ENCODE data around the gene GRM7. TPM values are rescaled to one million over a fixed set of nuclear protein-coding genes. Genes with fewer than 3 reads are reported as not detected.

Gene GRM7
- total RNA-seq, 1 donor from 2014 or later = 0.80 TPM

- no peak overlapping the region for H3K4me2 ChIP-seq
- H2AFZ ChIP-seq (replicated peaks) = no peak overlapping the region
- H3K4me1 ChIP-seq = no peaks in the 10 kb centered on the region
- Mint-ChIP-seq H3K9me3 (no peaks in the 10 kb centered on the region), H3K4me1 (no peaks in the 10 kb centered on the region), H3K36me3 (no peaks in the 10 kb centered on the region), H3K4me3 (no peak overlapping the region), H3K27me3 (ENCODE audit: insufficient read depth, low read depth) (no peaks in the 10 kb centered on the region), H3K27ac (no peak overlapping the region)
- no peak for TF ChIP-seq EZH2phosphoT487 (IDR thresholded peaks at IDR 0.05)
- H3K36me3 ChIP-seq = no peaks in the 10 kb centered on the region
- H3K4me3 ChIP-seq = no peak overlapping the region
- H3K9me3 ChIP-seq (ENCODE audit: low read depth) = no peaks in the 10 kb centered on the region
- H3K79me2 ChIP-seq (ENCODE audit: low read depth) = no peaks in the 10 kb centered on the region
- no peak for DNase-seq (ENCODE audit: low spot score)
- no peak overlapping the region for H3K27ac ChIP-seq
- H3F3A ChIP-seq (ENCODE audit: low read depth) = no peaks in the 10 kb centered on the region
- no peak overlapping the region for H3K9ac ChIP-seq
- H3K27me3 ChIP-seq = no peaks in the 10 kb centered on the region
- no peaks in the 10 kb centered on the region for H4K20me1 ChIP-seq (ENCODE audit: low read depth)
Observed at GRCh38 chr3:7687428-7688147, 826.7 kb downstream of the GRM7 start.

GRCh38 chr3:7692866-7693265 is 832.0 kb downstream of the GRM7 start:
- no peaks in the 10 kb centered on the region for H4K20me1 ChIP-seq (ENCODE audit: low read depth)
- TF ChIP-seq EZH2 (IDR thresholded peaks at IDR 0.05) (no peak), EZH2phosphoT487 (IDR thresholded peaks at IDR 0.05) (no peak), CTCF (IDR thresholded peaks at IDR 0.05) (no peak)
- H3K4me1 ChIP-seq = no peaks in the 10 kb centered on the region
- H3K36me3 ChIP-seq = no peaks in the 10 kb centered on the region
- no peaks in the 10 kb centered on the region for H3K36me3 Mint-ChIP-seq
- peaks cover 10% of the 10 kb centered on the region for H3K4me1 Mint-ChIP-seq
- no peak overlapping the region for H3K27ac Mint-ChIP-seq
- no peak overlapping the region for H3K4me3 ChIP-seq
- H3K9ac ChIP-seq = no peak overlapping the region
- no peaks in the 10 kb centered on the region for H3K27me3 ChIP-seq
- H3K9me3 ChIP-seq (ENCODE audit: low read depth) = no peaks in the 10 kb centered on the region
- no peak overlapping the region for H3K27ac ChIP-seq
- no peaks in the 10 kb centered on the region for H3K9me3 Mint-ChIP-seq
- no peak overlapping the region for H3K4me3 Mint-ChIP-seq
- no peak overlapping the region for H2AFZ ChIP-seq (replicated peaks)
- H3F3A ChIP-seq (ENCODE audit: low read depth) = no peaks in the 10 kb centered on the region
- H3K4me2 ChIP-seq = no peak overlapping the region
- H3K79me2 ChIP-seq (ENCODE audit: low read depth) = no peaks in the 10 kb centered on the region
- no peak for DNase-seq (ENCODE audit: low spot score)
- H3K27me3 Mint-ChIP-seq (ENCODE audit: insufficient read depth, low read depth) = no peaks in the 10 kb centered on the region

GRCh38 chr3:7693976-7694375 is 833.1 kb downstream of the GRM7 start:
- H3K27ac Mint-ChIP-seq = no peak overlapping the region
- H3K4me3 ChIP-seq = no peak overlapping the region
- no peaks in the 10 kb centered on the region for H3F3A ChIP-seq (ENCODE audit: low read depth)
- H3K36me3 Mint-ChIP-seq = no peaks in the 10 kb centered on the region
- no peak for DNase-seq (ENCODE audit: low spot score)
- H3K27me3 Mint-ChIP-seq (ENCODE audit: insufficient read depth, low read depth) = no peaks in the 10 kb centered on the region
- H3K27me3 ChIP-seq = no peaks in the 10 kb centered on the region
- TF ChIP-seq EZH2 (IDR thresholded peaks at IDR 0.05) (no peak), CTCF (IDR thresholded peaks at IDR 0.05) (no peak), EZH2phosphoT487 (IDR thresholded peaks at IDR 0.05) (no peak)
- no peak overlapping the region for H3K27ac ChIP-seq
- no peaks in the 10 kb centered on the region for H3K36me3 ChIP-seq
- no peaks in the 10 kb centered on the region for H4K20me1 ChIP-seq (ENCODE audit: low read depth)
- H2AFZ ChIP-seq (replicated peaks) = no peak overlapping the region
- no peak overlapping the region for H3K4me3 Mint-ChIP-seq
- no peaks in the 10 kb centered on the region for H3K79me2 ChIP-seq (ENCODE audit: low read depth)
- no peak overlapping the region for H3K9ac ChIP-seq
- H3K4me2 ChIP-seq = no peak overlapping the region
- no peaks in the 10 kb centered on the region for H3K9me3 Mint-ChIP-seq
- H3K9me3 ChIP-seq (ENCODE audit: low read depth) = no peaks in the 10 kb centered on the region
- peaks cover 10% of the 10 kb centered on the region for H3K4me1 Mint-ChIP-seq
- H3K4me1 ChIP-seq = no peaks in the 10 kb centered on the region

GRCh38 chr3:7695049-7695448 is 834.1 kb downstream of the GRM7 start:
- H3F3A ChIP-seq (ENCODE audit: low read depth) = no peaks in the 10 kb centered on the region
- H3K27ac ChIP-seq = no peak overlapping the region
- no peaks in the 10 kb centered on the region for H3K27me3 ChIP-seq
- no peaks in the 10 kb centered on the region for H3K4me1 ChIP-seq
- no peak for DNase-seq (ENCODE audit: low spot score)
- no peak for TF ChIP-seq CTCF (IDR thresholded peaks at IDR 0.05)
- TF ChIP-seq EZH2phosphoT487 (IDR thresholded peaks at IDR 0.05) = no peak
- no peak for TF ChIP-seq EZH2 (IDR thresholded peaks at IDR 0.05)
- H3K36me3 Mint-ChIP-seq = no peaks in the 10 kb centered on the region
- no peak overlapping the region for H2AFZ ChIP-seq (replicated peaks)
- no peak overlapping the region for H3K4me2 ChIP-seq
- no peaks in the 10 kb centered on the region for H4K20me1 ChIP-seq (ENCODE audit: low read depth)
- H3K36me3 ChIP-seq = no peaks in the 10 kb centered on the region
- no peak overlapping the region for H3K27ac Mint-ChIP-seq
- no peak overlapping the region for H3K9ac ChIP-seq
- H3K9me3 Mint-ChIP-seq = no peaks in the 10 kb centered on the region
- H3K79me2 ChIP-seq (ENCODE audit: low read depth) = no peaks in the 10 kb centered on the region
- no peak overlapping the region for H3K4me3 ChIP-seq
- no peaks in the 10 kb centered on the region for H3K9me3 ChIP-seq (ENCODE audit: low read depth)
- H3K4me1 Mint-ChIP-seq = peaks cover 10% of the 10 kb centered on the region
- H3K4me3 Mint-ChIP-seq = no peak overlapping the region
- H3K27me3 Mint-ChIP-seq (ENCODE audit: insufficient read depth, low read depth) = no peaks in the 10 kb centered on the region

Measured in neural progenitor cell (in vitro differentiated cells).